Measurements from ENCODE around the gene DAAM2.

The DAAM2 gene

DNA sequence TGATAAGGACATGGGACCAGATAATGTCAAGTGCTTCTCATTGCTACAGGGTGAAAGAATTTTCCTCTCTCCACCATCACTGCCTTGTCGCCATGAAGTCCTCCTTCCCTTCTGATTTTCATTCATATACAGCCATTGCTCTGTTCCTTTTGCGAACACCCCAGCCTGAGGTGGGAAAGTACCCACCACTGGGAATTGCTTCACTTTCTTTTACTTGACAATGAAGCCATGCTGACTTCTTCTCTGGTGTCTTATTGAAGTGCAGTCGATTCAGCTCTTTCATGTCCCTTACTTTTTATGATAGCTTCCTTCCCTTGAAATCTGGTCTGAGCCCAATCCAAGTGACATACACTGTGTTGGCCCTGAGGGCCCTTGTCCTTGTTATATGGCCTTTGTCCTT, 16.2 kb downstream of the DAAM2 start:
- Histone ChIP-seq H3K4me2 (ENCODE audit: insufficient read depth, low read length, poor library complexity, severe bottlenecking) (no peak overlapping the region), H2AFZ (ENCODE audit: low read length) (no peak overlapping the region), H3K14ac (ENCODE audit: low read length) (no peak overlapping the region), H3K27ac (replicated peaks; ENCODE audit: low read length) (no peak overlapping the region), H2BK12ac (ENCODE audit: low read length) (no peak overlapping the region), H2BK15ac (ENCODE audit: low read length) (no peak overlapping the region), H3K4me1 (ENCODE audit: control insufficient read depth in 2 of 2, insufficient read depth in 1 of 2, low read depth in 1 of 2, low read length in 2 of 2) (peaks cover 0 to 12% of the 10 kb centered on the region in 2 donors), H2BK120ac (ENCODE audit: low read depth, low read length) (no peak overlapping the region), H3K36me3 (replicated peaks in 1 of 2; ENCODE audit: control insufficient read depth in 2 of 2, insufficient read depth in 2 of 2, low read length in 2 of 2) (no peaks in the 10 kb centered on the region), H4K8ac (ENCODE audit: low read depth, low read length) (no peak overlapping the region), H3K4me3 (ENCODE audit: low read length in 2 of 2) (no peak overlapping the region), H3K18ac (ENCODE audit: low read length) (no peak overlapping the region), H3K9me3 (replicated peaks in 1 of 2; ENCODE audit: control insufficient read depth in 2 of 2, insufficient read depth in 1 of 2, low read depth in 1 of 2, low read length in 2 of 2) (no peaks in the 10 kb centered on the region), H3K79me1 (ENCODE audit: low read depth, low read length) (no peaks in the 10 kb centered on the region), H4K91ac (ENCODE audit: low read depth, low read length, poor library complexity) (no peak overlapping the region), H3K23ac (ENCODE audit: low read depth, low read length, poor library complexity) (no peak overlapping the region), H3K27me3 (ENCODE audit: control insufficient read depth in 3 of 3, insufficient read depth in 3 of 3, low read depth in 1 of 3, low read length in 3 of 3) (no peaks in the 10 kb centered on the region), H2BK5ac (ENCODE audit: low read length) (no peak overlapping the region), H3K9ac (ENCODE audit: low read depth, low read length, poor library complexity) (no peak overlapping the region), H2AK5ac (ENCODE audit: low read depth, low read length) (no peak overlapping the region), H3K4ac (ENCODE audit: low read length) (no peak overlapping the region)
- no CpG with 5 or more reads among the region's 3 CpGs for WGBS, 2 donors (ENCODE audit: extremely low coverage in 2 of 2, insufficient read length in 2 of 2, insufficient replicate concordance in 1 of 2)
- no peak for DNase-seq (ENCODE audit: low spot score)

DNA sequence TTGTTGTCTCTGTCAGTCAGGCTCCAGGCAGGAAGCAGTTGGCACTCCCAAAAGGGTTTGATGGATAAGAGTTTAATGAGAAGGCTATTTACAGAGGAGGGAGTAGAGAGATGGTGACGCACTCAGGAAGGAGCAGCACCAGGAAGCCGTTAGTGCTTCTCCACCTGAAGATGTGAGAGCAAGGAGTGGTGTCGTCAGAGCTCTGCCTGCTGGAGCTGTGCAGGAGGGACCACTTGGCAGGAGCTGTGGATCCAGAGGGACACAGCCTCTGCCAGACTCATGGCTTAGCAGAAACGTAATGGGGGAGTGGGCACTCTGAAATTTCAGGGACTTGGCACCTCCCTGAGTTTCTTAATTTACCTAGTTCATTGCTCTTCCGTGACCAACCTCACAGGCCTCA, 16.8 kb downstream of the DAAM2 start:
- Histone ChIP-seq H3K23ac (ENCODE audit: low read depth, low read length, poor library complexity) (no peak overlapping the region), H4K8ac (ENCODE audit: low read depth, low read length) (no peak overlapping the region), H3K4ac (ENCODE audit: low read length) (no peak overlapping the region), H3K4me2 (ENCODE audit: insufficient read depth, low read length, poor library complexity, severe bottlenecking) (no peak overlapping the region), H4K91ac (ENCODE audit: low read depth, low read length, poor library complexity) (no peak overlapping the region), H2AK5ac (ENCODE audit: low read depth, low read length) (no peak overlapping the region), H3K36me3 (replicated peaks in 1 of 2; ENCODE audit: control insufficient read depth in 2 of 2, insufficient read depth in 2 of 2, low read length in 2 of 2) (no peaks in the 10 kb centered on the region), H3K14ac (ENCODE audit: low read length) (no peak overlapping the region), H3K4me1 (ENCODE audit: control insufficient read depth in 2 of 2, insufficient read depth in 1 of 2, low read depth in 1 of 2, low read length in 2 of 2) (peaks cover 0 to 11% of the 10 kb centered on the region in 2 donors), H3K27ac (replicated peaks; ENCODE audit: low read length) (no peak overlapping the region), H3K18ac (ENCODE audit: low read length) (no peak overlapping the region), H2BK120ac (ENCODE audit: low read depth, low read length) (no peak overlapping the region), H3K9ac (ENCODE audit: low read depth, low read length, poor library complexity) (no peak overlapping the region), H2AFZ (ENCODE audit: low read length) (no peak overlapping the region), H3K9me3 (replicated peaks in 1 of 2; ENCODE audit: control insufficient read depth in 2 of 2, insufficient read depth in 1 of 2, low read depth in 1 of 2, low read length in 2 of 2) (no peaks in the 10 kb centered on the region), H3K27me3 (ENCODE audit: control insufficient read depth in 3 of 3, insufficient read depth in 3 of 3, low read depth in 1 of 3, low read length in 3 of 3) (no peaks in the 10 kb centered on the region), H3K79me1 (ENCODE audit: low read depth, low read length) (no peaks in the 10 kb centered on the region), H2BK5ac (ENCODE audit: low read length) (no peak overlapping the region), H2BK12ac (ENCODE audit: low read length) (no peak overlapping the region), H3K4me3 (ENCODE audit: low read length in 2 of 2) (no peak overlapping the region), H2BK15ac (ENCODE audit: low read length) (no peak overlapping the region)
- no CpG with 5 or more reads among the region's 5 CpGs for WGBS, 2 donors (ENCODE audit: extremely low coverage in 2 of 2, insufficient read length in 2 of 2, insufficient replicate concordance in 1 of 2)
- DNase-seq (ENCODE audit: low spot score): no peak

DNA sequence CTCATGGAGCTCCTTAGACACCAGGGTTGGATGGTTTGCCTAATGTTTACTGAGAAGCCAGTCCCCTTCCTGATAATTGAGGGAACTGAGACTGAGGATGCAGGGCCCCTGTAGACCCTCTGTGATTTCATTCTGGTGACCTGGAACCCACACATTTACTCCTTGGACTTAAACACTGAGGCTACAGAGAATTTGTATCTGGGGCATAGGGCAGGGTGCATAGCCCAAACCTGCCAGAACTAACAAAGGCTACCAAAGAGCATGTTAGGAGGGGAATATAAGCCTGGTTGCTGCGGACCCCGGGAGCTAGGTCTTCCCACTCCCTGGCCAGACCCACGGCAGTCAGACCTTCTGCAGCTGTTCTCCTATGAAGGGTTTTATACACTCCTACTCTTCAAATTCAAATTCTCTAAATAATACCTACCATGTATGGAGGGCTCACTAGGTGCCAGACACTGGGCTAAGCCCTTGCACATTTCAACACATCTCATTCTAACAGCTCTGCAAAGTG, 19.7 kb downstream of the DAAM2 start:
- no peak overlapping the region for H2BK120ac ChIP-seq (ENCODE audit: low read depth, low read length)
- no CpG with 5 or more reads among the region's 3 CpGs for WGBS, 2 donors (ENCODE audit: extremely low coverage in 2 of 2, insufficient read length in 2 of 2, insufficient replicate concordance in 1 of 2)

DNA sequence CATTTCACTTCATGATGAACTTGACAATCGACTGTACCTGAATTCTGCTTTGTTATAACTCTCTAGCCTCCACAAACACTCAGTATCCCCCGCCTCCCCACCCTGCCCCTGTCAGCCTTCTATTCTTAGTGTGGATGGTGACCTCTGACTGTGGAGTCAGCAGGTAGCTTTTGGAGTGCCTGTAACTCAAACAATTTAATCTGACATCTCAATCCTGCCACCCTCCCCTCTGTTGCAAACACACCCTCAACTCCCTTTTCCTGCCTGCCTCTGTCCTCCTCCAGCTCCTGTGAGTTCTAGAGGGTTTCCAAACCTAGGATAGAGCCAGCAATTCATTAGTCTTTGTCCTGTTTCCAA, 20.3 kb downstream of the DAAM2 start:
- no peak overlapping the region for H3K4me3 ChIP-seq (ENCODE audit: low read length in 2 of 2)
- no peak overlapping the region for H3K4me2 ChIP-seq (ENCODE audit: insufficient read depth, low read length, poor library complexity, severe bottlenecking)
- no peaks in the 10 kb centered on the region for H3K36me3 ChIP-seq (replicated peaks in 1 of 2; ENCODE audit: control insufficient read depth in 2 of 2, insufficient read depth in 2 of 2, low read length in 2 of 2)
- H2BK120ac ChIP-seq (ENCODE audit: low read depth, low read length): no peak overlapping the region
- no peak overlapping the region for H4K91ac ChIP-seq (ENCODE audit: low read depth, low read length, poor library complexity)
- no peaks in the 10 kb centered on the region for H3K27me3 ChIP-seq (ENCODE audit: control insufficient read depth in 3 of 3, insufficient read depth in 3 of 3, low read depth in 1 of 3, low read length in 3 of 3)
- no peak overlapping the region for H3K27ac ChIP-seq (replicated peaks; ENCODE audit: low read length)
- H2AK5ac ChIP-seq (ENCODE audit: low read depth, low read length): no peak overlapping the region
- peaks cover 0 to 6% of the 10 kb centered on the region in 2 donors for H3K4me1 ChIP-seq (ENCODE audit: control insufficient read depth in 2 of 2, insufficient read depth in 1 of 2, low read depth in 1 of 2, low read length in 2 of 2)
- no peak overlapping the region for H3K4ac ChIP-seq (ENCODE audit: low read length)
- no peaks in the 10 kb centered on the region for H3K79me1 ChIP-seq (ENCODE audit: low read depth, low read length)
- H2AFZ ChIP-seq (ENCODE audit: low read length): no peak overlapping the region
- no peak overlapping the region for H2BK15ac ChIP-seq (ENCODE audit: low read length)
- no peak overlapping the region for H4K8ac ChIP-seq (ENCODE audit: low read depth, low read length)
- no peak overlapping the region for H3K9ac ChIP-seq (ENCODE audit: low read depth, low read length, poor library complexity)
- no peak overlapping the region for H3K14ac ChIP-seq (ENCODE audit: low read length)
- no peak overlapping the region for H3K18ac ChIP-seq (ENCODE audit: low read length)
- H2BK12ac ChIP-seq (ENCODE audit: low read length): no peak overlapping the region
- H3K9me3 ChIP-seq (replicated peaks in 1 of 2; ENCODE audit: control insufficient read depth in 2 of 2, insufficient read depth in 1 of 2, low read depth in 1 of 2, low read length in 2 of 2): no peaks in the 10 kb centered on the region
- no peak overlapping the region for H2BK5ac ChIP-seq (ENCODE audit: low read length)
- no CpG with 5 or more reads among the region's 2 CpGs for WGBS, 2 donors (ENCODE audit: extremely low coverage in 2 of 2, insufficient read length in 2 of 2, insufficient replicate concordance in 1 of 2)
- DNase-seq (ENCODE audit: low spot score): no peak
- H3K23ac ChIP-seq (ENCODE audit: low read depth, low read length, poor library complexity): no peak overlapping the region

More for the DNA sequence above, 19.7 kb downstream of the DAAM2 start:
- Histone ChIP-seq H3K36me3 (replicated peaks in 1 of 2; ENCODE audit: control insufficient read depth in 2 of 2, insufficient read depth in 2 of 2, low read length in 2 of 2) (no peaks in the 10 kb centered on the region), H3K4me1 (ENCODE audit: control insufficient read depth in 2 of 2, insufficient read depth in 1 of 2, low read depth in 1 of 2, low read length in 2 of 2) (peaks cover 0 to 6% of the 10 kb centered on the region in 2 donors), H3K14ac (ENCODE audit: low read length) (no peak overlapping the region), H3K9me3 (replicated peaks in 1 of 2; ENCODE audit: control insufficient read depth in 2 of 2, insufficient read depth in 1 of 2, low read depth in 1 of 2, low read length in 2 of 2) (no peaks in the 10 kb centered on the region), H4K91ac (ENCODE audit: low read depth, low read length, poor library complexity) (no peak overlapping the region), H3K4me3 (ENCODE audit: low read length in 2 of 2) (no peak overlapping the region), H3K23ac (ENCODE audit: low read depth, low read length, poor library complexity) (no peak overlapping the region), H3K79me1 (ENCODE audit: low read depth, low read length) (no peaks in the 10 kb centered on the region), H2BK12ac (ENCODE audit: low read length) (no peak overlapping the region), H3K4ac (ENCODE audit: low read length) (no peak overlapping the region), H3K4me2 (ENCODE audit: insufficient read depth, low read length, poor library complexity, severe bottlenecking) (no peak overlapping the region), H3K9ac (ENCODE audit: low read depth, low read length, poor library complexity) (no peak overlapping the region), H2AFZ (ENCODE audit: low read length) (no peak overlapping the region), H3K27ac (replicated peaks; ENCODE audit: low read length) (no peak overlapping the region), H2AK5ac (ENCODE audit: low read depth, low read length) (no peak overlapping the region), H3K18ac (ENCODE audit: low read length) (no peak overlapping the region), H4K8ac (ENCODE audit: low read depth, low read length) (no peak overlapping the region), H3K27me3 (ENCODE audit: control insufficient read depth in 3 of 3, insufficient read depth in 3 of 3, low read depth in 1 of 3, low read length in 3 of 3) (no peaks in the 10 kb centered on the region), H2BK15ac (ENCODE audit: low read length) (no peak overlapping the region), H2BK5ac (ENCODE audit: low read length) (no peak overlapping the region)
- no peak for DNase-seq (ENCODE audit: low spot score)

Measured in neuronal stem cell (in vitro differentiated cells).